ENCODE measurements around the gene TRAF1. TPM values are rescaled to one million over a fixed set of nuclear protein-coding genes. Genes with fewer than 3 reads are reported as not detected.

The TRAF1 gene
- total RNA-seq, 2 donors from 2014 or later: 2.0 to 3.0 TPM

- peak overlapping the region; percentile 85 to 88 for H3K27ac ChIP-seq
- H3K4me3 ChIP-seq: no peak overlapping the region
- TF ChIP-seq CTCF (IDR thresholded peaks at IDR 0.05): no peak
- peaks cover 0 to 14% of the 10 kb centered on the region in 2 donors for H3K4me1 ChIP-seq
- no peak for DNase-seq (ENCODE audit: low spot score)
- no peaks in the 10 kb centered on the region for H3K36me3 ChIP-seq
- no peaks in the 10 kb centered on the region for H3K9me3 ChIP-seq
- no peaks in the 10 kb centered on the region for H3K27me3 ChIP-seq
Measured at GRCh38 chr9:120869726-120870125, 56.9 kb downstream of the TRAF1 start.

DNA sequence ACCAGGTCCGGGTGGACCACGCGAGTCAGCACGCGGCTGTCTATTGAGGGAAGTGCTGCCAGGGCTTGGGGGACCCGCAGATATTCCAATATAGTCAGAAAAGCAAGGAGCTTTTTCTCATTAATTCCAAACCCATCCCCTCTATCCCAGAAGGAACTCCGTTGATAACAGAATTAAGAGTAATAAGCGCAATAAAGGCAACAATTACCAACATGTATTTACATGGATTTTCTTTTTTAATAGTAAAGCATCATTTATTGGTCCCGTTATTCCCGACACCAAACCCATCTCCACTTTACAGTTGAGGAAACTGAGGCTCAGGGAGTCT, 57.3 kb downstream of the TRAF1 start:
- H3K4me3 ChIP-seq: peak overlapping the region; percentile 49 to 54
- H3K27me3 ChIP-seq: no peaks in the 10 kb centered on the region
- H3K36me3 ChIP-seq: no peaks in the 10 kb centered on the region
- H3K9me3 ChIP-seq: no peaks in the 10 kb centered on the region
- no peak for DNase-seq (ENCODE audit: low spot score)
- peak overlapping the region; percentile 85 to 88 for H3K27ac ChIP-seq
- TF ChIP-seq CTCF (IDR thresholded peaks at IDR 0.05): no peak
- H3K4me1 ChIP-seq: peaks cover 0 to 14% of the 10 kb centered on the region in 2 donors

DNA sequence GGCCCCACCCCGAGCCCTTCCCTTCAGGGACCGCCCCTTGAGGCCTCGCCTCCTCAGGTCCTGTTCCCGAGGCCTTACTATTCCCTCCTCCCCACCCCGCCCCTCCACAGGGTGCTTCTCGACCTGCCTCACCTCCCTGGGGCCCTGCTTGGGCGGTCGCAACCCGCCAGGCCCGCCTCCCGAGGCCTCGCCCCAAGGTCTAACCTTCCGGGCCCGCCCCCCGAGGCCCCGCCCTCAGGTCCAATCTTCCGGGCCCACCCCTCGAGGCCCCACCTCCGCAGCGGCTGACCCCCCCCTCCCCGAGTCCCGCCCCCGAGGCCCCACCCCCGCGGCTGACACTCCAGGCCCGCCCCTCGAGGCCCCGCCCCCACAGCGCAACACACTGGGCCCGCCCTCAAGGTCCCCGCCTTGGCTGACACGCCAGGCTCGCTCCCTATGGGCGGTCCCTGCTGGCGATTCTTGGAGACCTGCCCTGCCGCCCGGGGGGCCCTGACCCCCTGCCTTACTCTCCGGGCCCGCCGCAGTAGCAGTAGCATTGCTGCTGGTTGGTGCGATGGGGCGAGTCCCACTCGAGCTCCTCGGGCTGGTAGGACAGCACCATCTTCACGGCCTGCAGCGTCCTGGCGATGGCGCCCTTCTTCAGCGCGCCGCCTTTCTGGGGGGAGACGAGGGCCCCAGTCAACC, 57.8 kb downstream of the TRAF1 start:
- H3K9me3 ChIP-seq: no peaks in the 10 kb centered on the region
- H3K36me3 ChIP-seq: peaks cover 4% of the 10 kb centered on the region
- TF ChIP-seq CTCF (IDR thresholded peaks at IDR 0.05): peak; percentile 18 to 75
- H3K27ac ChIP-seq: peak overlapping the region; percentile 85 to 88
- peak overlapping the region; percentile 49 to 54 for H3K4me3 ChIP-seq
- peaks cover 0 to 14% of the 10 kb centered on the region in 2 donors for H3K4me1 ChIP-seq
- H3K27me3 ChIP-seq: no peaks in the 10 kb centered on the region
- DNase-seq (ENCODE audit: low spot score): peak; percentile 93

GRCh38 chr9:120868339-120868675, 58.3 kb downstream of the TRAF1 start:
- Histone ChIP-seq H3K4me3 (peak overlapping the region; percentile 30 to 54), H3K9me3 (no peaks in the 10 kb centered on the region), H3K27me3 (no peaks in the 10 kb centered on the region), H3K27ac (peak overlapping the region; percentile 85 to 88), H3K36me3 (peaks cover 9% of the 10 kb centered on the region), H3K4me1 (peaks cover 0 to 14% of the 10 kb centered on the region in 2 donors)
- TF ChIP-seq CTCF (IDR thresholded peaks at IDR 0.05): no peak
- no peak for DNase-seq (ENCODE audit: low spot score)

DNA sequence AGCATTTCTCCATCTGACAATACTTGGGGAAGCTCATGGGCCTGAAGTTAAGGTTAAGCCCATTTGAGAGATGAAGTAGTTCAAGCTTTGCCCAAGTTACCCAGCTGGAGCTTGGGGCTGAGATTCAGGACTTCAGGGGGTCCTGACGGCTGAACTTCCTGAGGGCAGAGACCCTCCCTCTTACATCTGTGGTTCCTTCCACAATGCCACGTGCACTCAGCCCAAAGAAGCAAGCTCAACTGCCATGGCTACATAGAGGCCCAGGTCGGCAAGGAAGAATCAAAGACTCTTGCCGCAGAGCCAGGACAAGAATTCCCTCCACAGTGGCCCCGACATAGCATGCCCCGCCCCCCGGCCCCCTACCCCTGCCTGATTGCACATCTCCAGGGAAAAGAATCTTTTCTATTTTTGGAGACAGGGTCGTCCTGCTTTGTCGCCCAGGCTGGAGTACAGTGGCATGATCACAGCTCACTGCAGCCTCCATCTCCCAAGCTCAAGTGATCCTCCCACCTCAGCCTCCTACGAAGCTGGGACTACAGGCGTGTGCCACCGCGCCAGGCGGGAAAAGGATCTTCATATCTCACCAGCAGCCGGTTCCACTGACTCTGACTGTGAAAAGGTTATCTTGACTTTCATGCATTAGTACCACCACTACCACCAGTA, 58.8 kb downstream of the TRAF1 start:
- Histone ChIP-seq H3K4me1 (peaks cover 0 to 14% of the 10 kb centered on the region in 2 donors), H3K27me3 (no peaks in the 10 kb centered on the region), H3K9me3 (no peaks in the 10 kb centered on the region), H3K36me3 (peaks cover 13% of the 10 kb centered on the region), H3K4me3 (peak overlapping the region in 1 of 2 donors; percentile 54), H3K27ac (peak overlapping the region; percentile 85 to 88)
- no peak for DNase-seq (ENCODE audit: low spot score)
- TF ChIP-seq CTCF (IDR thresholded peaks at IDR 0.05): no peak
